HPDE6-E6E7 (cell line): ENCODE results near the gene PDE4D.

Experiments used
- DNase-seq: peaks from one replicate; pipeline ENCODE4 v3.0.0; 2011; ENCODE audit warnings: missing footprints; ENCODE audit errors: extremely low spot score

PDE4D gene

DNA sequence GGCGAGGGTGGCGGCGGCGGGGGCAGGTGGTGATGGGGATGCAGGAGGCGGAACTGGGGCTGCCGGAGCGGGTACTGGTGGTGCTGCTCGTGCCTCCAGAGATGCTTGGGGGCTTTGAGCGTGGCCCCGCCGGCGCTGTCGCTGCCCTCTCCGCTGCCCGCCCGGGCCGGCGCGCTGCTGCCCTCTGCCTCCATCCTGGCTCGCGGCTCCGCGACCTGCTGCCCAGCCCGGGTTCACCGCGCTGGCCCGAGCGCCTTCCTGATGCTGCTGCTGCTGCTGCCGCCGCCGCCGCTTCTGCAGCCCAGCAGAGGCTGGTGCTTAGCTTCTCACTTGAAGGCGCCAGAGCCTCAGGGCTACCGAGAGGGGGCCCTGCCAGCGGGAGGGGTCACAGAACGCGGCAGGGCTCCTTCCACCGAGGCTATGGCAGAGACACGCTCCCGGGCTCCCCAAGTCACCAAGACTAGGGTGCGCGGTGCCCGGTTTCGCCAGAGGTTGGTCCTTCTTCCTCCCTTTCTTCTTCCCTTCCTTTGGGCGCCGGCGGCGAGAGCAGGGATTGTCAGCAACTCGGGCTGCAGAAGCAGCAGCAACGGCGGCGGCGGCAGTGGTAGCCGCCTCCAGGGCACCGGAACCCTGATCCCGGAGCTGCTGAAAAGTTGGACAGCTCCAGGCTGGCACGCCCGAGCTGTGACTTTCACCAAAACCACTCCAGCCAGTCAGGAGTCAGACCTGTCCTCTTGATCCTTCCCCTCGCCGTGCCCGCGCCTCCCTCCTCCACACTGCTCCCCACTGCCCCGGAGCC lies at the start of gene PDE4D:
Gene PDE4D (minus strand): TSS at position 298 of the 799 bp plus-strand sequence.
- DNase-seq = peak; percentile 51

- no peak for DNase-seq
These were observed 44.1 kb upstream of the PDE4D start for GRCh38 chr5:59937633-59938032.

- DNase-seq = no peak
These were observed 29.9 kb upstream of the PDE4D start for GRCh38 chr5:59923465-59923864.

DNA sequence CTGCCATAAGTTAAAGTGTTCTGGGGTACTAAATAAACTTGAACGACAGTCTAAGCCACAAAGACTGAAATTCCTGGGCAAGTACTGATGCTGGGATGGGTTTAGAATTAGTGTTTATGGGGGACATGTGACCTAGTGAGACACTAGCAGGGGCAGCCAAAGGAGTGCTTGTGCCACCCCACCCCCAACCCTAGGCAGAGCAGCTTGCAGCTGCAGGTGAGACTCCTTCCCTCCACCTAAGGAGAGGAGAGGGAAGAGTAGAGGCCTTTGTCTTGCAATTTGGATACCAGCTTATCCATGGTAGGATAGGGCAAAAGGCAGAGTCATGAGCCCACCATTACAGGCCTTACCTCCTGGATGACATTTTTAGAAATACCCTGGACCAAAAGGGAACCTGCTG lies 28.7 kb upstream of the PDE4D start:
- DNase-seq = no peak

DNA sequence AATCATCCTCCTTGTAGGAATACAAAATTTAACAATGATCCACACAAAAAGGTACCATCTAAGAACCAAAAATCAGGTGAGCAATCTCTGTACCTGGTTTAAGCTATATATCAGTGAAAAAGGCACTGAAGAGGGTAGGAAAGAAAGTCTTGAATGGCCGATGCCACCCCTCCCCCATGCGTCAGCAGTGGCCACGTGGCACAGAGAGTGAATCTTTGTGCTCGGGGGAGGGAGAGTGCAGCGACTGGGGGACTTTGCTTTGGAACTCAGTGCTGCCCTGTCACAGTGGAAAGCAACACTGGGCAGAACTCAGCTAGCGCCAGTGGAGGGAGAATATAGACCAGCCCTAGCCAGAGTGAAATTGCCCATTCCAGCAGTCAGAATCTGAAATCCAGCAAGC lies 28.3 kb upstream of the PDE4D start:
- DNase-seq = no peak

DNA sequence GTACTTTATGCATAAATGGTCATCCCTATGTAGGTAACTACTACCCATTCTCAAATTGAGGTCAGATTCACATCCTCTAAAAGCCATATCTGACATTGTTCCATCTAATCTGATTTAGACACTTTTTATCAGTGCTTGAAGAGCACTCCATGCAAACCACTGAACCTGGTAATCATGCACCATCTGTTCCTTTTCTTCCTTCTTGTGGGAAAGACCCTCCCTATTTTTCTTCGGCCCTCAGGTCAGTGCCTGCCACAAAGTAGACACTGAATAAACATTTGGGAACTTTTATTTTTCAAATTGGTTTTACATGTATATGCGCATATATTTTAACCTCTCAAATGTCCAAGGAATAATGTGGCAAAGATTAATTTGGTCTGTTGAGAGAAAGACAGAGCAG lies 26.0 kb upstream of the PDE4D start:
- no peak for DNase-seq

GRCh38 chr5:59917121-59917520 lies 23.6 kb upstream of the PDE4D start:
- DNase-seq = no peak

GRCh38 chr5:59905188-59905587 lies 11.7 kb upstream of the PDE4D start:
- no peak for DNase-seq

DNA sequence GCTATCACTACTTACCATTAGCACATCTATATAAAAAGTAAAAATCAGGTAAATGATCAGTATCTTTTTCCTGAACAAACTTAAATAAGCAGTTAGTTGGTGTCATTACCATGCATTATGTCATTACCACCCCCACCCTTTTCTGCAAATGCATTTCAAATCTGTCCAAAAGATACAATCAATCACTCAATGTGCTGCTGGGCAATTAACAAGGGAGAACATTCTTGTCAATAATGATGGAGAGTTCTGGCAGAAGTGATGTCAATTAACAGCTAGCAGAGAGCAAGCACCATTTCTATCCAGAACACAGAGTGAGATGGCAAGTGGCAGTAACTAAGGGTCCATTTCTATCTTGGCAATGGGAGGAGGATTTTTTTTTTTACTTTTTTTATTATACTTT lies 3.5 kb upstream of the PDE4D start:
- DNase-seq = no peak

DNA sequence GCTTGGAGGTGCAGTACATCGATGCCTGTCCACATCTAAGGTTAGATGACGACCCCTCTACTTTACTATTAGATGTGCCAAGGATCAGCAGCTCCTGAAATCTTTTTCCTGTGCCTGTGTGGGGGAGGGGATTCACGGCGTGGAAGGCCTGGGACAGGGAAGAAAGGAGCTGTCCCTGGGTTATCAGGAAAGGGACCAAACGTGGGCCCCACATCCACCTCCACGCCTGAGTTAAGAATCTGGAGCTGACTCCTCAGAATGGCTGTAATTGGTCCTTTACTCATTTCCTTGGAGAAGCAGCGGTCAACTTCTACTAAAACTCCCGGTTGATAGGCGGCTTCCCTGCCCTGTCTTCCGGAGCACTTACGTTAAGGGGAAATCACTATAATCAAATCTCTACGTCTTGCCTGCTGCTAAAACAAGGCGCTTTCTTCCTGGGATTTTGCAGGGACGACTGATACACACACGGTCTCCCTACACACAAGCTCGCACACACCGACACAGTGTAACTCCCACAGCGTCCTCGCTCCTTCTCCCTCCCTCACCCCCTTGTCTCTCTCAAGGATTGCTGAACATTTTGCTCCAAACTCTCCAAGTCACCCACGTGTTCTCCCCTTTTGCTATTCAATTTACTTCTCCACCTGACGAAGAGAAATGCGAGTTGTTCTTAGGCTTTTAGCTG lies 1.4 kb downstream of the PDE4D start:
- DNase-seq = no peak

- no peak for DNase-seq
These were observed 6.3 kb downstream of the PDE4D start for GRCh38 chr5:59887274-59887673.

GRCh38 chr5:59874675-59875074 lies 18.9 kb downstream of the PDE4D start:
- DNase-seq = no peak

DNA sequence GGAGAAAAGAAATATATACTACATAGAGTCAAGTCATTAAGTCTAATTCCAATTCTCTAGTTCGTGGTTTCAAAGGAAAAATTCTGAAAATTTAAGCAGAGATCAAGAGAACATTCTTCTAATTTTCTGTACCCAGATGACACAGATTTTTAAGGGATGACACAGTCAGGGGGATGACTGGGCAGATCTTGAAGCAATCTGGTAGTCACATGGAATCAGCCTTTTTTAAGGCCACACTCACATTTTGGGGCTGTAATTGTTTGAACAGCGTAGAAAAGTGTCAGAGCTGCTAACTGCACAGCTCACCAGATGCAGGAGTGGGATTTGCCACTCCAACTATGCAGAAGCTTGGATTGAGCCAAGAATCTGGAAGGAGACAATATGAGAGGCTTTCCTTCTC lies 20.4 kb downstream of the PDE4D start:
- DNase-seq = no peak

GRCh38 chr5:59866661-59867060 lies 26.9 kb downstream of the PDE4D start:
- DNase-seq = no peak

DNA sequence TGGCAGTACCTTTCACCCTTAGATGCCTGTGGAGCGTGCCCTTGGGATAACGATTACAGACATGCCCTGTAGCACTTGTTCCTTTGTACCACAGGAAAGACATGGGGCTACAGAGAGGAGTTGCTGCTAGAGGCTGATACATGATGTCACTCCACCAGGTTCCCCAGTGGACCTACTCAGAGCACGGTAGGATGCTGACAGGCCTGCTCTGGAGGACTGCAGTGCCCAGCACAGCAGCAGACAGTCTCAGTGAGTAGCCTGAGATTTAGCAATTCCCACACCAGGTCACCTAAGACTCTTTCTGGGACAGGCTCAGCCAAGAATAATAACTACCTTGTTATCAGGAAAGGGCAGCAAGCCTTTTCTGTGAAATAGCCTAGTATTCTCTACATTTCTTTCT lies 28.8 kb downstream of the PDE4D start:
- DNase-seq = no peak

- DNase-seq = no peak
These were observed 29.7 kb downstream of the PDE4D start for GRCh38 chr5:59863777-59864176.

- no peak for DNase-seq
These were observed 37.2 kb downstream of the PDE4D start for GRCh38 chr5:59856358-59856757.

DNA sequence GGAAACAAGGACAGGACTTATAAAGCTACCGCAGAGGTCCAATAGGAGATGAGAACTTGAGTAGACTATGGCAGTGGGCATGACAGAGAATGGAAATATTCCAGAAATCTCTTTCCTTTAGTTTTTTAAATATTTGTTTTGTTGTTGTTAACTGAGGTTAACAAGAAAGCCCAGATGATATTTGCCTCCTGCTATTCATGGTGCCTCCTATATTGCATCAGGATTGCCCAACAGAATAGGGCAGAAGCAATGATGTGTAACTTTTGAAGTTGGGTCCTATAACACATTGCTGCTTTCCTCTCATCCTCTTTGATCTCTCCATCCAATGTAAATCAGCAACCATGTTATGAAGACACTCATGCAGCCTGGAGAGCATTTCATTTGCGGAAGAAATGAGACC lies 42.8 kb downstream of the PDE4D start:
- no peak for DNase-seq

DNA sequence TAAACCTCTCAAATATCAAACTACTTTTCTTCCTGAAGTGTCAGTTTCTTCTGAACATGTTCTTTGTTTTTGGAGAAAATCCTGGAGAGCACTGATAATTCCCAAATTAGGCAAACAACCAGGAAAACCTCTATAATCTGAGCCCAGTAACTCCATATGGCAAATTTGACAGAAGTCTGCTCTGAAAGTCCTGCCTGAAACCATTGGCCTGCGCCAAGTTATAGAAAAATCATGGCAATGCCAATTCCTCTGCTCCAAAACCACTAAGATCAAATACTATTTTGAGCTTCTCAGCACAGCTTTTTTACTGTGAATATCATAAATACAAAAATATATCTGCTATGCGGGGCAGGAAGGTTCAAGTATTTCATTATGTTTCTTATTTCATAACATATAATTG lies 45.9 kb downstream of the PDE4D start:
- DNase-seq = no peak

GRCh38 chr5:59845730-59846129 lies 47.8 kb downstream of the PDE4D start:
- peak; percentile 23 for DNase-seq

GRCh38 chr5:59843511-59844213 lies 49.9 kb downstream of the PDE4D start:
- no peak for DNase-seq

DNA sequence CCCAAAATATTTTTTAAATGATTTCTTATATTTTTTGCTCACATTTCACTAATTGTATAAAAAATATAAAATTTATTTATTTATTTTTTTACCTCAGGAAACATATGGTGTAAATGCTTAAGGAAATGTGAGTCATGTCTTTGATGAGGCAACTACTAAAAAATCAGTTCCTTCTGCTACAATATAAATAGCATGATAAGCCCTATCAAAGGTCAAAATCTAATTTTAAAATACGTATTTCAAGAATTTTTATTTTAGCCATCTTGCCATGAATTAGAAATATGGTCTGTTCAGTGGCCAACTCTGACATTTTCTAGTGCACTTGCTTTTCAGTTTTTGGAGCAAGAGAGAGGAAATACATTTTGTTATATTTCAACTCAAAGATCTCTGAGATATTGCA lies 50.5 kb downstream of the PDE4D start:
- no peak for DNase-seq

DNA sequence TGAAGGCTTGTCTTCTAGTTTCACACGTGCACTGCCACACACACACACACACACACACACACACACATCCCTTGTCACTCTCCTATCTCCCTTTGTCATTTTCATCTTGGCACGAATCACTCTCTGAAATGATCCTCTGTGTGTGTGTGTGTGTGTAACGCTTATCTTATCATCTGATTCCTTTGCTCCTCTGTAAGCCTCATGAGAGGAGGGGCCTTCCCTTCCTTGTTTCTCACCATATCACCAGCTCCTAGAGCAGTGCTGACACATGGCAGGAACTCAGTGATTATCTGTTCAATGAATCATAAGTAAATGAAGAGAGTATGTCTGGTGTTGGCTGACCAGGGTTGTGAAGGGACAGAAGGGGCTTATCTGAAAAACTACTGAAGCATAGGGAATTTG lies 53.3 kb downstream of the PDE4D start:
- DNase-seq = no peak
